ENCODE measurements around the gene CNOT3. TPM values are rescaled to one million over a fixed set of nuclear protein-coding genes. Genes with fewer than 3 reads are reported as not detected.

CNOT3 gene
- total RNA-seq, 2 donors from 2014 or later: 20.8 to 28.1 TPM

DNA sequence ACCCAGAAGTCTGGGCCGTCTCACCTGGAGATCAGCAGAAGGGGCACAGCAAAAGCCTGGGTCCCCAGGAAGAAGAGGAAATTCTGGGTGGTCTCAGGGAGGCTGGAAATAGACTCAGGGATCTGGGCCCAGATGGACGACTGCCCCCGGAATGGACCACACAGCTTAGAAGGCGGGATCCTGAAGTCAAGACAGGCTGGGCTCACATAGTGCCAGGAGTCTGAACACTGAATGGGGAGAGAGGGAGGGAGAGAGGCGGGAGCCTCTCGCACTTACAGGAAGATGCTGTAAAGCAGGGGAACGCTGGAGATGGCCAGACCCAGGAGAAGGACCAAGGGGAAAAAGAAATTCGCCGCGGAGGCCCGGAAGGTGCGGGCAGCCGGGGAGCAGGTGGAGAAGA lies 23.3 kb downstream of the CNOT3 start:
- Histone ChIP-seq H3K27me3 (replicated peaks; ENCODE audit: insufficient read depth) (peaks cover 4% of the 10 kb centered on the region), H3K27ac (peak overlapping the region in 1 of 2 donors; percentile 77), H3K36me3 (peaks cover 15% of the 10 kb centered on the region), H3K4me3 (peak overlapping the region; percentile 80), H3K9me3 (no peaks in the 10 kb centered on the region), H3K4me1 (ENCODE audit: control insufficient read depth in 1 of 2, low read depth in 2 of 2) (peaks cover 16 to 29% of the 10 kb centered on the region in 2 donors)
- TF ChIP-seq, protein P1, sequence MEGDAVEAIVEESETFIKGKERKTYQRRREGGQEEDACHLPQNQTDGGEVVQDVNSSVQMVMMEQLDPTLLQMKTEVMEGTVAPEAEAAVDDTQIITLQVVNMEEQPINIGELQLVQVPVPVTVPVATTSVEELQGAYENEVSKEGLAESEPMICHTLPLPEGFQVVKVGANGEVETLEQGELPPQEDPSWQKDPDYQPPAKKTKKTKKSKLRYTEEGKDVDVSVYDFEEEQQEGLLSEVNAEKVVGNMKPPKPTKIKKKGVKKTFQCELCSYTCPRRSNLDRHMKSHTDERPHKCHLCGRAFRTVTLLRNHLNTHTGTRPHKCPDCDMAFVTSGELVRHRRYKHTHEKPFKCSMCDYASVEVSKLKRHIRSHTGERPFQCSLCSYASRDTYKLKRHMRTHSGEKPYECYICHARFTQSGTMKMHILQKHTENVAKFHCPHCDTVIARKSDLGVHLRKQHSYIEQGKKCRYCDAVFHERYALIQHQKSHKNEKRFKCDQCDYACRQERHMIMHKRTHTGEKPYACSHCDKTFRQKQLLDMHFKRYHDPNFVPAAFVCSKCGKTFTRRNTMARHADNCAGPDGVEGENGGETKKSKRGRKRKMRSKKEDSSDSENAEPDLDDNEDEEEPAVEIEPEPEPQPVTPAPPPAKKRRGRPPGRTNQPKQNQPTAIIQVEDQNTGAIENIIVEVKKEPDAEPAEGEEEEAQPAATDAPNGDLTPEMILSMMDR (IDR thresholded peaks at IDR 0.05): no peak
- DNase-seq (ENCODE audit: low spot score): no peak
- no peak for ATAC-seq (ENCODE audit: insufficient number of reproducible peaks, low FRiP score, low read depth)

DNA sequence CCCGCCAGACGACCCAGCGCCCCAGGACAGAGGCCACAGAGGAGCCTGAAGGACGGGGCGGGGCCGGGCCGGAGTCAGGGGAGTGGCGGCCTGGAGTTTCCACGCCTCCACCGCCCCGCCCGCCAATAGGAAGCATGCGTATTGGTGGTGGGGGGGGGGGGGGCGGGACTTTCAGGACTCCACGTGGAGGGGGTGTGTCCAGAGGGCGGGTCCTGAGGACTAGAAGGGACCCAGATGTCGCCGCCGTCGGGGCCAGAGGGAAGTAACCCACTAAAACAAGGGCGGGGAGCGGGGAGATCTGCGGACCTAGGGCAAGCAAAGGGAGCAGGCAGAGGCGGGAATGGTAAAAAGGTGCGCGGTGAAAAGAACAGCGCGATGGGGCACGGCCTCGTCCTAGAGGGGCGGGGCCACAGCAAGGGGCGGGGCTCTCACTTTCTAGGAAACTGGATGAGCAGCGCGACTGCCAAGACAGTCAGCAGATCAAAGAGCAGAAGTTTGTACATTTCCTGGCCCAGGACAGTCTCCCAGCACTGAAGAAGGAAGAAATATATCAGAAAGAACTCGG lies 24.8 kb downstream of the CNOT3 start:
- H3K27ac ChIP-seq: no peak overlapping the region
- peaks cover under 1% of the 10 kb centered on the region for H3K36me3 ChIP-seq
- TF ChIP-seq, protein P1 (IDR thresholded peaks at IDR 0.05): no peak
- H3K4me1 ChIP-seq (ENCODE audit: control insufficient read depth in 1 of 2, low read depth in 2 of 2): peaks cover 16 to 29% of the 10 kb centered on the region in 2 donors
- H3K9me3 ChIP-seq: no peaks in the 10 kb centered on the region
- DNase-seq (ENCODE audit: low spot score) (peak; percentile 40), ATAC-seq (ENCODE audit: insufficient number of reproducible peaks, low FRiP score, low read depth) (no peak)
- peaks cover 4% of the 10 kb centered on the region for H3K27me3 ChIP-seq (replicated peaks; ENCODE audit: insufficient read depth)
- H3K4me3 ChIP-seq: peak overlapping the region; percentile 57

DNA sequence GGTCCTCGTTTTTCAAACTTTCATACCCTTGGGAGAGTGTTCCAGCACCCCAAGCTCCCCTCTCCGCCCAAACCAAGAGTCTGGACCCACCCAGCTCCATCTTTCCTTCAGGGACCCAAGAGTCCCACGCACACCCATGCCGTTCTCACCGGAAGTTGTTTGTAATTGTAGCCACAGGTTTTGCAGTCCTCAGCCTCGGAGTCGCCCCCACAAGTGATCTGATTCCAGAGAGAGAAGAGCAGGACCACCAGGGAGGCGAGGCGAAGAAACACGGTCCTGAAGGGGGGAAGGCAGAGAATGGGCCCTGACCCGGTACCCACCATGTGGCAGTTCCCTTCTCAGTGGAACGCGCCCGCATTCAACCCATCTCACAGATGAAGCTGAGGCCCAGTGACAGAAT lies 25.3 kb downstream of the CNOT3 start:
- H3K9me3 ChIP-seq: no peaks in the 10 kb centered on the region
- ATAC-seq (ENCODE audit: insufficient number of reproducible peaks, low FRiP score, low read depth) (no peak), DNase-seq (ENCODE audit: low spot score) (no peak)
- H3K4me1 ChIP-seq (ENCODE audit: control insufficient read depth in 1 of 2, low read depth in 2 of 2): peaks cover 16 to 29% of the 10 kb centered on the region in 2 donors
- no peaks in the 10 kb centered on the region for H3K36me3 ChIP-seq
- TF ChIP-seq, protein P1 (IDR thresholded peaks at IDR 0.05): no peak
- peak overlapping the region; percentile 57 for H3K4me3 ChIP-seq
- H3K27me3 ChIP-seq (replicated peaks; ENCODE audit: insufficient read depth): peaks cover 4% of the 10 kb centered on the region
- H3K27ac ChIP-seq: no peak overlapping the region

DNA sequence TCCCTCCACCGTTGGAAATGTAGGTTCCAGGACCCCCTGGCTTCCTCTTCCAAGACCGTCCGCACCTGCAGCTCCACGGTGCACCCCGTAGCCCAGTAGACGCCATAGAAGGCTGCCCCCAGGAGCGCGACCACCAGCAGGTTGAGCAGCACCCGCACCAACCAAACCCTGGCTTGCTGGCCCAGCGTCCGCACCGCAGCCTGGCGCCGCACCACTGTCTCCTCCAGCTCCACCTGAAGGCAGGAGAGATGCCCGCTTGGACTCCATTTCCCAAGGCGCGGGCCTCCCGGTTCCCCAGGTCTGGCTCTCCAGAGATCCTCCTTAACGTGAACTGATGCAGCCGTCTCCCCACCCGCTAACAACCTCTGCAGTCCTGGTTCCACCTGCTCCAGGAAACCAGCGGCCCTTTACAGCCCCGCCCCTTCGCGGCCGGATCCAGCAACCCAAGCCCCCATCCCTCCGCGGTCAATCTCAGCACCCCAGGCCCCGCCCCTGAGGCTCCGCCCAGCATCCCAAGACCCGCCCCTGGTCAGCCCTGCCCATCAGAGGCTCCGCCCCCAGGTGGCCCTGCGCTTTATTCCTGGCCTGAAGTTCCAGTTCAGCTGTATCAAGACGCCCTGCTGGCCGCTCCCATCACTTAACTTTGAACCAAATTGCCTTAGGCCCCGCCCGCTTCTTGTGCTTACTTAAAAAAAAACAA lies 27.0 kb downstream of the CNOT3 start:
- H3K4me1 ChIP-seq (ENCODE audit: control insufficient read depth in 1 of 2, low read depth in 2 of 2): peaks cover 9 to 18% of the 10 kb centered on the region in 2 donors
- no peak for ATAC-seq (ENCODE audit: insufficient number of reproducible peaks, low FRiP score, low read depth)
- TF ChIP-seq, protein P1 (IDR thresholded peaks at IDR 0.05): no peak
- no peak overlapping the region for H3K27ac ChIP-seq
- no peak overlapping the region for H3K4me3 ChIP-seq
- peaks cover 4% of the 10 kb centered on the region for H3K27me3 ChIP-seq (replicated peaks; ENCODE audit: insufficient read depth)
- no peaks in the 10 kb centered on the region for H3K36me3 ChIP-seq
- DNase-seq (ENCODE audit: low spot score): no peak
- no peaks in the 10 kb centered on the region for H3K9me3 ChIP-seq

DNA sequence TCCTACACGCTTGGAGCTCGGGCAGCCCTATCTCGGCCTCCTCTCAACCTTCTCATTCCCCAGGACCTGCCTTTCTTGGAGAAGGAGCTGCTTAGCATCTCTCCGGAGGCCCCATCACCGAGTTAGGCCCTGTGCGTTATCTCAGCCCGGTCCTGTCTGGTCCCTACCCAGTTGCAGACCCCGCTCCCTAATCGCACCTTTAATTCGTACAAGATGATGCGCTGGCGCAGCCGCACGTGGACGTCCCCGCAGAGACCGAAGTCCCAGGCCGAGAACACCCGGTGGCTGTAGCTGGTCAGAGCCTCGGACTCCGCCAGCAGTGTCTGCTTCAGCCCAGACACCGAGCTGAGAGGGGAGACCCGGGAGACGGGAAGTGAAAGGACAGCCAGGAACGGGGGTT lies 27.7 kb downstream of the CNOT3 start:
- TF ChIP-seq, protein P1 (IDR thresholded peaks at IDR 0.05): no peak
- no peaks in the 10 kb centered on the region for H3K36me3 ChIP-seq
- H3K4me3 ChIP-seq: no peak overlapping the region
- H3K9me3 ChIP-seq: no peaks in the 10 kb centered on the region
- peaks cover 8 to 17% of the 10 kb centered on the region in 2 donors for H3K4me1 ChIP-seq (ENCODE audit: control insufficient read depth in 1 of 2, low read depth in 2 of 2)
- H3K27ac ChIP-seq: no peak overlapping the region
- DNase-seq (ENCODE audit: low spot score) (no peak), ATAC-seq (ENCODE audit: insufficient number of reproducible peaks, low FRiP score, low read depth) (no peak)
- H3K27me3 ChIP-seq (replicated peaks; ENCODE audit: insufficient read depth): peaks cover 4% of the 10 kb centered on the region

Measured in thoracic aorta (tissue), 2 donors.